ENCODE measurements around the gene CBX8. TPM values are rescaled to one million over a fixed set of nuclear protein-coding genes. Genes with fewer than 3 reads are reported as not detected.
A peak's percentile ranks its signal among the peaks of the same experiment; 100 is the strongest.

The CBX8 gene
- total and polyA plus RNA-seq, 2 donors from 2014 or later: 3.5 to 6.2 TPM

DNA sequence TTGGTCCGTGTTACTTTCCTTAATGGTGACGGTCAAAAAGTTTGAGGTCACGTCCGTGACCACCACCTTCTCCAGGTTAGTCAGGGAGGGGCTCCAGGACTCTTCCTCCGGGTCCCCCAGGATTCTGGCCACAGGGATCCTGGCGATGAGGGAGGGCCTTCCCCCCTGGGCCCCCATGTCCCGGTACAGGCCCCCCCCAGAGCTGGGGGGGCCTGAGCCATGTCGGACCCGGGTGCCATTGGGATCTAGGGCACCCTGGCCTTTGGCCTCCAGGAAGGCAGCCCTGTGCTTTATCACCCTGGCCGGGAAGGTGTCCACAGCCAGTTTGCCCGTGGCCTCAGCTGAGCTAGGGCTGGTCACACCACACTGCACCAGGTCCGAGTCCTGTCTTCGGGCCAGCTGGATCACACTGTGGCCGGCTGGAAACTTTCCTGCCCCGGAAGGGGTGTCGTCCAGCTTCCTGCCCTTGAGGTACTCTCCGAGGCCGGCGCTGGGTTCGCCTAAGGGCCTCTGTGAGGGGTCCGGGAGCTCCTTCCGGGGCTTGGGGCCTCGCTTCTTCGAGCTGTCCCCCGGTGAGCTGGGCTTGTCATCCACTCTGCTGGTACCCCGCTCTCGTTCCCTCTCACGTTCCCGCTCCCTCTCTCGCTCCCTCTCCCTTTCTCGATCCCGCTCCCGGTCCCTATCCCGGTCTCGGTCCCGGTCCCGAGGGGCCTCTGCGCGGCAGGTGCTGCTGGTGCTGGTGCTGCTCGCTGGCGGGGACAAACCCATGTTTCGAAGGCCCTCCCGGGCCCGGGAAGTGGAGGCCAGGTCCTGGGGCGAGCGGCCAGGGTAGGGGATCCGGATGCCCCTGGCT, 2.0 kb downstream of the CBX8 start:
- Histone ChIP-seq H3K36me3 (ENCODE audit: control insufficient read depth in 2 of 3, insufficient read depth in 3 of 3, low read length in 3 of 3) (peaks cover 0 to 2% (median 0%) of the 10 kb centered on the region in 3 donors), H3K27me3 (ENCODE audit: control insufficient read depth, insufficient read depth, low read length) (peaks cover 31% of the 10 kb centered on the region), H3K9ac (ENCODE audit: low read length in 3 of 3) (no peak overlapping the region), H3K4me1 (ENCODE audit: control insufficient read depth in 2 of 3, insufficient read depth in 2 of 3, low read depth in 1 of 3, low read length in 3 of 3) (peaks cover 2 to 13% (median 7%) of the 10 kb centered on the region in 3 donors), H3K4me3 (ENCODE audit: low read length in 3 of 3) (no peak overlapping the region), H3K27ac (ENCODE audit: low read depth in 2 of 2, low read length in 2 of 2) (no peak overlapping the region), H3K9me3 (ENCODE audit: control insufficient read depth in 2 of 3, insufficient read depth in 1 of 3, low read length in 3 of 3) (no peaks in the 10 kb centered on the region)
- TF ChIP-seq CTCF (IDR thresholded peaks at IDR 0.05; ENCODE audit: borderline replicate concordance, extremely low read depth, insufficient read depth): no peak
- FAIRE-seq (no peak), DNase-seq (peak in 1 of 5 donors; percentile 83)
- intact Hi-C loops (cut with DNase I): no loop called here

DNA sequence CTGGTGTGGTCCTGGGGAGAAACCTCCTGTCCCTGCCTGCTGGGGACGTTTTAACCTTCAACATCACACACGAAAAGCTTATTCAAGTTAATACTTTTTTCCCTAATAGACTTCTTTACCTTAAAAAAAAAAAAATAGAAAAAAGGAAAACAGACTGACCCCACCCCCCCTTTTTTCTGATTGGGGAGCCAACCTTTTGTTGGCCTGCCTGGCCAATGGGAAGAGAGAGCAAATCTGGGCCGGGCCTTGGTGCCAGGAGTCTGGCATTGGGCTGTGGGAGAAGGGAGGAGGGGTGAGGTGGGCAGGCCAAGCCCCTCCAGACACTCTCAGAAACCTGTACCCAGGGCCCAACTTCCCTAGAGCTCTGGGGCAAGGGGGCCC, 3.0 kb downstream of the CBX8 start:
- intact Hi-C loops (cut with DNase I): no loop called here
- H3K36me3 ChIP-seq (ENCODE audit: control insufficient read depth in 2 of 3, insufficient read depth in 3 of 3, low read length in 3 of 3): peaks cover 0 to 2% (median 0%) of the 10 kb centered on the region in 3 donors
- H3K27me3 ChIP-seq (ENCODE audit: control insufficient read depth, insufficient read depth, low read length): peaks cover 29% of the 10 kb centered on the region
- FAIRE-seq (no peak), DNase-seq (peak in 4 of 5 donors; percentile 53 to 79 (median 71))
- peak overlapping the region in 1 of 3 donors; percentile 6 for H3K4me3 ChIP-seq (ENCODE audit: low read length in 3 of 3)
- H3K9me3 ChIP-seq (ENCODE audit: control insufficient read depth in 2 of 3, insufficient read depth in 1 of 3, low read length in 3 of 3): no peaks in the 10 kb centered on the region
- no peak for TF ChIP-seq CTCF (IDR thresholded peaks at IDR 0.05; ENCODE audit: borderline replicate concordance, extremely low read depth, insufficient read depth)
- no peak overlapping the region for H3K27ac ChIP-seq (ENCODE audit: low read depth in 2 of 2, low read length in 2 of 2)
- H3K9ac ChIP-seq (ENCODE audit: low read length in 3 of 3): no peak overlapping the region
- peaks cover 2 to 13% (median 7%) of the 10 kb centered on the region in 3 donors for H3K4me1 ChIP-seq (ENCODE audit: control insufficient read depth in 2 of 3, insufficient read depth in 2 of 3, low read depth in 1 of 3, low read length in 3 of 3)

DNA sequence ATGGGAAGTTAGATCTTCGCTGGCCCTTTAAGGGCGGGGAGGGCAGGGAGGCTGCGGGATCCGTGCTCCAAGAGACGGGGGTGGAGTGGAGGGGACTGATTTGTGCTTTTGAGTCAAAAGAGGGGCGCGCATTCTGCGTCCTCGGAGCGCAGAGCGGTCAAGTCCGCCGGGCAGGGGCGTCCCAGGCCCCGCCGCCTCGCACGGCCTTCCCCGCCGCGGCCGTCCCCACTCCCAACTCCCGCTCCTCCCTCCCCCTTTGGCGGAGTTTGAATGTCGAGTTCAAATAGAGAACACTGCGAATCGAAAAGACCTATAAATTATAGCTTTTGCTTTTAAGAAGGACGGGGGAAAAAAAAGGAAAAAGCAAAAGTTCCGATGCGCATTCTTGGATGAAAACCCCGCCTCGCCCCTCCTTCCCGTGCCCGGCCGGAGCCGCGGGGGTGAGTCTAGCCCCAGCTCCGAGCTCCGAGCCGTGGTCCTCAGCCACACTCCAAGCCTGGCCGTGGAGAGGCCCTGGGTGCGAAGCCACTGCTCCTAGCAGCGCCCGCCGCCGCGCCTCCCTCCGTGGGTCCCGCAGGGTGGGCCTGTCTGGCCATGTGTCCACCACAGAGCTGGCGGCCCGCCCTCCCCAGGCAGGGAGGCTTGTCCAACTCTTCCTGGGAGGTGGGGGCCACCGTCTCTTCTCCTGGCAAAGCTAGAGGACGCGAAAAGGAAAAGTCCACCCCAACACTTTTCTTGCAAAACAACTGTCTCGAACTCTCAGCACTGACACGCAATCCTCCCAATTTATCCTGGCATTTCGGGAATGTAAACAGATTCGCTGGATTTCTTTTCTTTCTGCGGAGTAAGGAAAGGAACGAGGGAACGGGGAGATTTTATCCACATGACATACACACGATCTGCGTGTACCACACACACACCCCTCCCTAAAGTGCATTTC, 3.6 kb downstream of the CBX8 start:
- Histone ChIP-seq H3K36me3 (ENCODE audit: control insufficient read depth in 2 of 3, insufficient read depth in 3 of 3, low read length in 3 of 3) (peaks cover 0 to 2% (median 0%) of the 10 kb centered on the region in 3 donors), H3K4me3 (ENCODE audit: low read length in 3 of 3) (peak overlapping the region in 1 of 3 donors; percentile 6), H3K9ac (ENCODE audit: low read length in 3 of 3) (no peak overlapping the region), H3K4me1 (ENCODE audit: control insufficient read depth in 2 of 3, insufficient read depth in 2 of 3, low read depth in 1 of 3, low read length in 3 of 3) (peaks cover under 1 to 10% (median 2%) of the 10 kb centered on the region in 3 donors), H3K27ac (ENCODE audit: low read depth in 2 of 2, low read length in 2 of 2) (no peak overlapping the region), H3K27me3 (ENCODE audit: control insufficient read depth, insufficient read depth, low read length) (peaks cover 29% of the 10 kb centered on the region), H3K9me3 (ENCODE audit: control insufficient read depth in 2 of 3, insufficient read depth in 1 of 3, low read length in 3 of 3) (no peaks in the 10 kb centered on the region)
- TF ChIP-seq CTCF (IDR thresholded peaks at IDR 0.05; ENCODE audit: borderline replicate concordance, extremely low read depth, insufficient read depth): no peak
- intact Hi-C loops (cut with DNase I): no loop called here
- peak; percentile 60 to 89 (median 75) for DNase-seq
- FAIRE-seq: no peak

Measured in kidney (tissue), 14 donors.